ENCODE results near the gene FUCA1. TPM values are rescaled to one million over a fixed set of nuclear protein-coding genes. Genes with fewer than 3 reads are reported as not detected.

Gene FUCA1
- total RNA-seq, 4 donors from 2014 or later: 30.4 to 231 (median 92.9) TPM

DNA sequence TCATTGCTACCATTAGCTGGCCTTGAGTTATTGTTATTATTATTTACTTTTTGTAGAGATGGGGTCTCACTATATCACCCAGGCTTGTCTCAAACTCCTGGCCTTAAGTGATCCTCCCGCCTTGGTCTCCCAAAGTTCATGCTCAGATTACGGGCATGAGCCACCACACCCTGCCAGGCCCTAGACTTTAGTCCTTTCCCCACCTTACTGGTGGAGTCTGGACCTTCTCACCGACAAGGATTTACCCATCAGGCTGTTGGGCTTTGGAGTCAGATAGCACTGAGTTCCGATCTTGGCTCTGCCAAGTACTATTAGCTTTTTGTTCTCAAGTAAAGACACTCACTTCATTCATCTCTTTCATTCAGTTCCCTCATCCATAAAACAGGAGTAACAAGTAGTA lies 27.9 kb upstream of the FUCA1 start:
- no peaks in the 10 kb centered on the region for H3K27me3 ChIP-seq
- no peak for TF ChIP-seq EP300 (IDR thresholded peaks at IDR 0.05; ENCODE audit: low read depth)
- no peak for TF ChIP-seq POLR2A (IDR thresholded peaks at IDR 0.05)
- no peak for TF ChIP-seq POLR2AphosphoS5 (IDR thresholded peaks at IDR 0.05)
- TF ChIP-seq, protein P1, sequence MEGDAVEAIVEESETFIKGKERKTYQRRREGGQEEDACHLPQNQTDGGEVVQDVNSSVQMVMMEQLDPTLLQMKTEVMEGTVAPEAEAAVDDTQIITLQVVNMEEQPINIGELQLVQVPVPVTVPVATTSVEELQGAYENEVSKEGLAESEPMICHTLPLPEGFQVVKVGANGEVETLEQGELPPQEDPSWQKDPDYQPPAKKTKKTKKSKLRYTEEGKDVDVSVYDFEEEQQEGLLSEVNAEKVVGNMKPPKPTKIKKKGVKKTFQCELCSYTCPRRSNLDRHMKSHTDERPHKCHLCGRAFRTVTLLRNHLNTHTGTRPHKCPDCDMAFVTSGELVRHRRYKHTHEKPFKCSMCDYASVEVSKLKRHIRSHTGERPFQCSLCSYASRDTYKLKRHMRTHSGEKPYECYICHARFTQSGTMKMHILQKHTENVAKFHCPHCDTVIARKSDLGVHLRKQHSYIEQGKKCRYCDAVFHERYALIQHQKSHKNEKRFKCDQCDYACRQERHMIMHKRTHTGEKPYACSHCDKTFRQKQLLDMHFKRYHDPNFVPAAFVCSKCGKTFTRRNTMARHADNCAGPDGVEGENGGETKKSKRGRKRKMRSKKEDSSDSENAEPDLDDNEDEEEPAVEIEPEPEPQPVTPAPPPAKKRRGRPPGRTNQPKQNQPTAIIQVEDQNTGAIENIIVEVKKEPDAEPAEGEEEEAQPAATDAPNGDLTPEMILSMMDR (IDR thresholded peaks at IDR 0.05): no peak
- no peaks in the 10 kb centered on the region for H3K9me3 ChIP-seq
- WGBS, 2 donors (ENCODE audit: low coverage in 1 of 2): 48 to 56% methylated on average over 4 of the region's 4 CpGs
- no peak overlapping the region for H3K27ac ChIP-seq
- H3K4me1 ChIP-seq: no peaks in the 10 kb centered on the region
- no peaks in the 10 kb centered on the region for H3K36me3 ChIP-seq
- H3K4me3 ChIP-seq: no peak overlapping the region
- intact Hi-C loops (cut with DNase I; ENCODE audit: low total_unique reads): no loop called here
- in situ Hi-C loops (cut with MboI; ENCODE audit: low pct_ligation_motif_present in 1 of 4, low pct_unique_long_range_greater_than_20kb in 1 of 4, low sequenced_read_pairs in 3 of 4): no loop called here
- no peak for DNase-seq

DNA sequence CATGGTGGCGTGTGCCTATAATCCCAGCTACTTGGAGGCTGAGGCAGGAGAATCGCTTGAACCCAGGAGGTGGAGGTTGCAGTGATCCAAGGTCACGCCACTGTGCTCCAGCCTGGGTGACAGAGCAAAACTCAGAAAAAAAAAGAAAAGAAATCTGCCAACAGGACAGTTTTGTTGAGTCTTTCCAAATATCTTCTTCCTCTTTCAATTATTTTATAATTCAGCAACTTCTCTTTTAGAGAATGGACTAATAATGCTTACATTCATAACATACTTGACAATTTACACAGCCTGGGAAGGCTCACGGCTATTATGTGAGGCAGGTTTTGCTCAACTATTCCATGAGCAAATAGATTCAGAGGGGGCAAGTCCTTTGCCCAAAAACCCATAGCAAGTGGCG lies 27.0 kb upstream of the FUCA1 start:
- no peak overlapping the region for H3K4me3 ChIP-seq
- no peak overlapping the region for H3K27ac ChIP-seq
- no peak for DNase-seq
- 74 to 88% methylated on average over 3 to 5 of the region's 5 CpGs for WGBS, 2 donors (ENCODE audit: low coverage in 1 of 2)
- no peaks in the 10 kb centered on the region for H3K4me1 ChIP-seq
- H3K9me3 ChIP-seq: no peaks in the 10 kb centered on the region
- no peaks in the 10 kb centered on the region for H3K36me3 ChIP-seq
- in situ Hi-C loops (cut with MboI; ENCODE audit: low pct_ligation_motif_present in 1 of 4, low pct_unique_long_range_greater_than_20kb in 1 of 4, low sequenced_read_pairs in 3 of 4) (no loop called here), intact Hi-C loops (cut with DNase I; ENCODE audit: low total_unique reads) (no loop called here)
- TF ChIP-seq, protein P1 (IDR thresholded peaks at IDR 0.05): no peak
- no peak for TF ChIP-seq EP300 (IDR thresholded peaks at IDR 0.05; ENCODE audit: low read depth)
- no peak for TF ChIP-seq POLR2AphosphoS5 (IDR thresholded peaks at IDR 0.05)
- no peak for TF ChIP-seq POLR2A (IDR thresholded peaks at IDR 0.05)
- H3K27me3 ChIP-seq: no peaks in the 10 kb centered on the region

DNA sequence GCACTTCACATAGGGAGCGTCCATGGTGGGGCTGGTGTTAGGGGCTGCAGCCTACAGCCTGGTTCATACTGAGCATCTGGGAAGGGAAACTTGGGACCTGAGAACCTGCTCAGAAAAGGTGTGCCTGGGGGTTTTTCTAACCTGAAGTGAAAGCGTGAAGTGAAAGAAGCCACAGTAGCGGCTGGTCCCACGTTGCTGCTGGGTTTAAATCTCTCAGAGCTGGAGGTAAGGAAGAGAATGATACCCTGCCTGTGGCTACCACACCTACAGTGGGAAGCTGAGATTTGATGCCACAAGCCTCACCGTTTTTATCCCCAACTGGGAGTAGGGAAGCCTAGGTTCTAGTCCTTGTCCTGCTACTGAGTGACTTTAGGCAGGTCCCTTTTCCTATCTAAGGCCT lies 21.0 kb upstream of the FUCA1 start:
- WGBS, 2 donors (ENCODE audit: low coverage in 1 of 2): 68 to 75% methylated on average over 4 to 5 of the region's 5 CpGs
- Histone ChIP-seq H3K36me3 (no peaks in the 10 kb centered on the region), H3K9me3 (no peaks in the 10 kb centered on the region), H3K4me1 (no peaks in the 10 kb centered on the region), H3K27ac (no peak overlapping the region), H3K27me3 (no peaks in the 10 kb centered on the region), H3K4me3 (no peak overlapping the region)
- DNase-seq: no peak
- TF ChIP-seq, protein P1 (IDR thresholded peaks at IDR 0.05): no peak
- no peak for TF ChIP-seq POLR2A (IDR thresholded peaks at IDR 0.05)
- TF ChIP-seq POLR2AphosphoS5 (IDR thresholded peaks at IDR 0.05): no peak
- no peak for TF ChIP-seq EP300 (IDR thresholded peaks at IDR 0.05; ENCODE audit: low read depth)
- intact Hi-C loops (cut with DNase I; ENCODE audit: low total_unique reads) (no loop called here), in situ Hi-C loops (cut with MboI; ENCODE audit: low pct_ligation_motif_present in 1 of 4, low pct_unique_long_range_greater_than_20kb in 1 of 4, low sequenced_read_pairs in 3 of 4) (no loop called here)

DNA sequence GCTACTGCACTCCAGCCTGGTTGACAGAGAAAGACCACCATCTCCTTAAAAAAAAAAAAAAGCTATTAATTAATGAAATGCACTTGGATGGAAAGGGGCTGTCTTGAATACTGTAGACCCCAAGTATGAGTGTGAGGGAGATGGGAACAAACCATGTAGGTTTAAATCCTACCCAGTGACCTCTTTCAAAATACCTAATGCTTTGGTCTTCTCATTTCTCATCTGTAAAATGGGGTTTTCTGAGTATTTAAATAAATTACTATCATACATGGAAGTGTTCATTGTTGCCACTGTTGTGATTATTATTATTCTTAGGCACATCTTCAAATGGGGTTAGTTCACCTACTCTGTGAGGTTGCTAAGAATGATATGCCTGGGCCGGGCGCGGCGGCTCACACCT lies 17.1 kb upstream of the FUCA1 start:
- TF ChIP-seq POLR2AphosphoS5 (IDR thresholded peaks at IDR 0.05) (no peak), POLR2A (IDR thresholded peaks at IDR 0.05) (no peak), EP300 (IDR thresholded peaks at IDR 0.05; ENCODE audit: low read depth) (no peak)
- TF ChIP-seq, protein P1 (IDR thresholded peaks at IDR 0.05): no peak
- no peaks in the 10 kb centered on the region for H3K36me3 ChIP-seq
- DNase-seq: no peak
- in situ Hi-C loops (cut with MboI; ENCODE audit: low pct_ligation_motif_present in 1 of 4, low pct_unique_long_range_greater_than_20kb in 1 of 4, low sequenced_read_pairs in 3 of 4) (no loop called here), intact Hi-C loops (cut with DNase I; ENCODE audit: low total_unique reads) (no loop called here)
- H3K27ac ChIP-seq: no peak overlapping the region
- 75% methylated on average over 4 of the region's 4 CpGs; no CpG with 5 or more reads in 1 of the 2 donors for WGBS, 2 donors (ENCODE audit: low coverage in 1 of 2)
- no peaks in the 10 kb centered on the region for H3K9me3 ChIP-seq
- H3K4me3 ChIP-seq: no peak overlapping the region
- H3K4me1 ChIP-seq: no peaks in the 10 kb centered on the region
- H3K27me3 ChIP-seq: no peaks in the 10 kb centered on the region

Measured in transverse colon (tissue), 4 donors.